Lung (tissue), 12 donors: ENCODE measurements around the gene SLC7A5. TPM values are rescaled to one million over a fixed set of nuclear protein-coding genes. Genes with fewer than 3 reads are reported as not detected.

Experiments used
- ATAC-seq: fragments of 200-7000 bp; cut with Tn5 transposase; one replicate; pipeline ENCODE4 v1.9.1; 2020; ENCODE audit warnings: moderate number of reproducible peaks; ENCODE audit not compliant: insufficient read depth, low FRiP score
- DNase-seq, 3 donors: peaks; one replicate each; pipeline ENCODE4 v3.0.0-alpha.2; 2013 to 2017
- H3K27ac ChIP-seq, 2 donors: one replicate each; pipeline ENCODE4 v1.5.1; 2013; ENCODE audit warnings: mild to moderate bottlenecking in 2 of 2, moderate library complexity in 2 of 2, control low read depth in 1 of 2, inconsistent platforms in 1 of 2, low read depth in 1 of 2, low read length in 1 of 2
- H3K27me3 ChIP-seq, 3 donors: one replicate each; pipeline ENCODE4 v1.5.1; 2013; ENCODE audit warnings: low read length in 2 of 3; ENCODE audit not compliant: control insufficient read depth in 3 of 3, insufficient read depth in 3 of 3
- H3K36me3 ChIP-seq, 4 donors: one replicate each; pipeline ENCODE4 v1.5.1; 2013; ENCODE audit warnings: low read length in 4 of 4, mild to moderate bottlenecking in 1 of 4, moderate library complexity in 1 of 4; ENCODE audit not compliant: control insufficient read depth in 4 of 4, insufficient read depth in 4 of 4
- H3K4me1 ChIP-seq, 5 donors: one replicate each; pipeline ENCODE4 v1.5.1; 2013; ENCODE audit warnings: low read length in 5 of 5, mild to moderate bottlenecking in 2 of 5, moderate library complexity in 1 of 5; ENCODE audit not compliant: control insufficient read depth in 5 of 5, insufficient read depth in 5 of 5
- H3K4me3 ChIP-seq: one replicate; pipeline ENCODE4 v1.5.1; 2013; ENCODE audit warnings: mild to moderate bottlenecking, control low read depth, moderate library complexity
- H3K9ac ChIP-seq, 2 donors: one replicate each; pipeline ENCODE4 v1.5.1; 2013; ENCODE audit warnings: low read length in 2 of 2, control low read depth in 1 of 2; ENCODE audit not compliant: insufficient read depth in 1 of 2
- H3K9me3 ChIP-seq, 4 donors: one replicate each; pipeline ENCODE4 v1.5.1; 2013; ENCODE audit warnings: low read length in 3 of 4, mild to moderate bottlenecking in 1 of 4, moderate library complexity in 1 of 4; ENCODE audit not compliant: control insufficient read depth in 4 of 4, insufficient read depth in 3 of 4
- WGBS, 2 donors: extraction: QIAGEN DNeasy Blood & Tissue Kit; methylation state at CpG; one replicate each; pipeline ENCODE4 v1.1.7; 2013; 5-methylcytosine and 5-hydroxymethylcytosine counted together
- polyA plus RNA-seq, 2 donors: library from polyadenylated mRNA; stranded (reverse); fragments of 200-250 nt; gene quantifications; one replicate each; pipeline ENCODE4 v1.2.1, GENCODE V29; 2013
- total RNA-seq, 2 donors: library from RNA; depleted of rRNA in 1 of 2; stranded (reverse); fragments of >200 nt in 1 of 2; gene quantifications; one replicate each; pipeline ENCODE4 v1.2.1, GENCODE V29; 2014 to 2021
- TF ChIP-seq, protein P1 (sequence below): IDR thresholded peaks from 2 replicates; pipeline ENCODE4 v1.5.1; 2012; ENCODE audit warnings: mild to moderate bottlenecking; ENCODE audit errors: control extremely low read depth, extremely low read depth
- donor health status: control.
- donor health status: control.
- donor health status: Bipolar disorder and iron deficiency.
- donor health status: healthy.
- donor health status: DM: yes; HTN: yes; CAD: no.

Gene SLC7A5
- total and polyA plus RNA-seq, 4 donors = 4.0 to 36.1 (median 19.8) TPM

GRCh38 chr16:87832137-87832527, 37.2 kb downstream of the SLC7A5 start:
- Histone ChIP-seq H3K36me3 (peaks cover 0 to 38% (median 0%) of the 10 kb centered on the region in 4 donors), H3K4me3 (no peak overlapping the region), H3K27ac (no peak overlapping the region), H3K27me3 (no peaks in the 10 kb centered on the region), H3K9ac (no peak overlapping the region), H3K9me3 (no peaks in the 10 kb centered on the region), H3K4me1 (peaks cover 0 to 19% (median 3%) of the 10 kb centered on the region in 5 donors)
- TF ChIP-seq, protein P1, sequence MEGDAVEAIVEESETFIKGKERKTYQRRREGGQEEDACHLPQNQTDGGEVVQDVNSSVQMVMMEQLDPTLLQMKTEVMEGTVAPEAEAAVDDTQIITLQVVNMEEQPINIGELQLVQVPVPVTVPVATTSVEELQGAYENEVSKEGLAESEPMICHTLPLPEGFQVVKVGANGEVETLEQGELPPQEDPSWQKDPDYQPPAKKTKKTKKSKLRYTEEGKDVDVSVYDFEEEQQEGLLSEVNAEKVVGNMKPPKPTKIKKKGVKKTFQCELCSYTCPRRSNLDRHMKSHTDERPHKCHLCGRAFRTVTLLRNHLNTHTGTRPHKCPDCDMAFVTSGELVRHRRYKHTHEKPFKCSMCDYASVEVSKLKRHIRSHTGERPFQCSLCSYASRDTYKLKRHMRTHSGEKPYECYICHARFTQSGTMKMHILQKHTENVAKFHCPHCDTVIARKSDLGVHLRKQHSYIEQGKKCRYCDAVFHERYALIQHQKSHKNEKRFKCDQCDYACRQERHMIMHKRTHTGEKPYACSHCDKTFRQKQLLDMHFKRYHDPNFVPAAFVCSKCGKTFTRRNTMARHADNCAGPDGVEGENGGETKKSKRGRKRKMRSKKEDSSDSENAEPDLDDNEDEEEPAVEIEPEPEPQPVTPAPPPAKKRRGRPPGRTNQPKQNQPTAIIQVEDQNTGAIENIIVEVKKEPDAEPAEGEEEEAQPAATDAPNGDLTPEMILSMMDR = no peak
- WGBS, 2 donors = 86 to 92% methylated on average over 6 of the region's 6 CpGs
- no peak for ATAC-seq
- no peak for DNase-seq

DNA sequence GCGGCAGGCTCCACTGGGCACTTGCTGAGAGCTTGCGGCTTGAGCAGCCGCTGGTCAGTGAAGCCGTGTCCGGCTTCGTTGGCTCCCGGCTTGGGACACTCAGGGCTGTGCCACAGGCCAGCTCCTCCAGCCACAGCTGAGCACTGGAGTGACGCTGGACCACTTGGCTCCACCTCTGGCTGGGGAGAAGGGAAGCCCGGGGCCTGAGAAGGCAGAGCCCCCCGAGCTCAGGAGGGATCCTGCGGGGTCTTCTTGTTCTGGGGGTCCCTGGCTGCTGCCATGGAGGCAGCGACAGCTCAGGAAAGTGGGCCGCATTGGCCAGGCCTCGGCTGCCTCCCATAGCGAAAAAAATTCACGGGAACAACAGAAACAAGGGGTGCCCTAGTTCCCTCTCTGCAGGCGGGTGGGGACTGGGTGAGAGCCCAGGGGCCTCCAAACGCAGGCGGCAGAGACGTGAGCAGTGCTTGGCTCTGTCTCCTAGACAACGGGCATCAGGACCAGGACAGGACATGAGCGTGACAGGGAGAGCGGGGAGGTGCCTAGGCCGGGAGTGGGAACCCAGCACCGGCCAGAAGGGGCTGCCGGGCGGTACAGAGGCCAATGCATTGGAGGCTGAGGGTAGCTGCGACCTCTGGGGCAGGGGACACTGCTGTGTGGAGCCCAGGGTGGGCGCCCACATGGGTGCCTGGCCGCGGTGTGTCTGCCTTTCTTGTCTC, 37.7 kb downstream of the SLC7A5 start:
- H3K4me3 ChIP-seq = no peak overlapping the region
- no peaks in the 10 kb centered on the region for H3K27me3 ChIP-seq
- ATAC-seq (no peak), DNase-seq (no peak)
- H3K36me3 ChIP-seq = peaks cover 0 to 36% (median 0%) of the 10 kb centered on the region in 4 donors
- TF ChIP-seq, protein P1 = no peak
- peaks cover 0 to 18% (median 3%) of the 10 kb centered on the region in 5 donors for H3K4me1 ChIP-seq
- H3K9me3 ChIP-seq = no peaks in the 10 kb centered on the region
- no peak overlapping the region for H3K27ac ChIP-seq
- WGBS, 2 donors = 92 to 93% methylated on average over 30 to 31 of the region's 31 CpGs
- H3K9ac ChIP-seq = no peak overlapping the region

- TF ChIP-seq, protein P1 = no peak
- WGBS, 2 donors = 90 to 94% methylated on average over 37 of the region's 37 CpGs
- H3K4me1 ChIP-seq = peaks cover 0 to 14% (median 3%) of the 10 kb centered on the region in 5 donors
- DNase-seq (no peak), ATAC-seq (no peak)
- no peaks in the 10 kb centered on the region for H3K27me3 ChIP-seq
- H3K9me3 ChIP-seq = no peaks in the 10 kb centered on the region
- H3K36me3 ChIP-seq = peaks cover 0 to 29% (median 0%) of the 10 kb centered on the region in 4 donors
- H3K27ac ChIP-seq = no peak overlapping the region
- H3K9ac ChIP-seq = no peak overlapping the region
- no peak overlapping the region for H3K4me3 ChIP-seq
These were observed 38.5 kb downstream of the SLC7A5 start for GRCh38 chr16:87830673-87831420.
